GM21737 (cell line): ENCODE results near the gene SMARCA2.

Experiments used
- ATAC-seq: cut with Tn5 transposase; IDR thresholded peaks from one replicate; pipeline ENCODE4 v1.9.1; 2021; ENCODE audit warnings: mild to moderate bottlenecking, moderate library complexity; ENCODE audit not compliant: unreplicated experiment

SMARCA2 gene

GRCh38 chr9:2086971-2087370 is 71.8 kb downstream of the SMARCA2 start:
- ATAC-seq = no peak

- ATAC-seq = peak; percentile 89
Observed at GRCh38 chr9:2087500-2088313, 72.6 kb downstream of the SMARCA2 start.

- no peak for ATAC-seq
Observed at GRCh38 chr9:2093920-2094597, 78.9 kb downstream of the SMARCA2 start.

DNA sequence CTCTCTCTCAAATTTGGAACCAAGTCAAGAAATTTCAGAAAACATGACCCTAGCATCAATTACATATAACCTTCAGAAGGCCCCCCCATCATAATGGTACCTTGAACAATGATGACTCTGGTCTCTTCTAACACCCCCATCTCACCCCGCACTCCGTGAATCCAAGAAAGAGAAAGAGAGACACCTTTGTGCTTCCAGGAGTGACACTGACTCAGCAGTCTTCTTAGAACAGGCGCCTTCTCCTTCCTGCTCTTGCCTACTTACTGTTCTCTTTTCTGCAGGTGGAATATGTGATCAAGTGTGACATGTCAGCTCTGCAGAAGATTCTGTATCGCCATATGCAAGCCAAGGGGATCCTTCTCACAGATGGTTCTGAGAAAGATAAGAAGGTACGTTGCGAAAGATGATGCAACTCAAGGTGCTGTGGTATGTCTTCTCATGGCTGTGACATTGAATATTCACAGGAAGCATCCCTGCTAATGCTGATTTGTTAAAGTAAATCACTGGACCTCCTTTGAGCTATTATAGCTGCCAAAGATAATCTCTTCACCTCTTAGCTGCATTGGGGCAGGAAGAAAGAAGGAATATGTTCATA is 81.3 kb downstream of the SMARCA2 start:
- no peak for ATAC-seq

- ATAC-seq = no peak
Observed at GRCh38 chr9:2106666-2107065, 91.5 kb downstream of the SMARCA2 start.

GRCh38 chr9:2107906-2108451 is 92.8 kb downstream of the SMARCA2 start:
- ATAC-seq = no peak

GRCh38 chr9:2109069-2109650 is 94.0 kb downstream of the SMARCA2 start:
- ATAC-seq = no peak

DNA sequence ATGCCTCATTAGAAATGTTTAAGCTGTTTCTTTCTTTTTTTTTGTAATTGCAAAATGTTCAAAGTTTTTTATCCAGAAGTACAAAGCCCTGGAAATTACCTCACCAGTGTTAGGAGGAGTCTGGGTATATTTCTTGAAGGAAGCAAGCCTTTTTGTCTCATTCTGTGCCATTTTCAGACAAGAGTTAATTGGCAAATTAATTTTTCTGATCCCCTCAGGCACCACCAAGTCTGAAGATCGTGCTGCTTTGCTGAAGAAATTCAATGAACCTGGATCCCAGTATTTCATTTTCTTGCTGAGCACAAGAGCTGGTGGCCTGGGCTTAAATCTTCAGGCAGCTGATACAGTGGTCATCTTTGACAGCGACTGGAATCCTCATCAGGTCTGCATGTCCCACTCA is 94.9 kb downstream of the SMARCA2 start:
- no peak for ATAC-seq

DNA sequence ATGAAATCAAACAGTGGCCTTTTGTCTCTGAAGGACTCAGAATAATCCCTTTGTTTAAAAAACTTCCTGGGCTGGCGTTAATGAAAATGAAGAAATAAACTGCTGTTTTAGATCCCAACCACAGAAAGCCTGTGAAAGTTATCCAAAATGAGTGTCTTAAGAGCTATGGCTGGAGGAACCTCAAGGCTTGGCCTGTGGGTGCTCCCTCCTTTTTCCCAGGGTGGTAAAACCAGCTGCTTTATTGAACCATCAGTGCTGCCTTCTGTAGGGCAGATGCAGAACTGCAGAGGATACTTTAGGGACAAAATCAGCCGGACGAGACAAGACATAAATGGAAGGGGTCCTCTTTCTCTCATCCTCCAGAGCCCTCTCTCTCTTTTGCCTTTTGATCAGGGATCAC is 100.9 kb downstream of the SMARCA2 start:
- ATAC-seq = no peak

DNA sequence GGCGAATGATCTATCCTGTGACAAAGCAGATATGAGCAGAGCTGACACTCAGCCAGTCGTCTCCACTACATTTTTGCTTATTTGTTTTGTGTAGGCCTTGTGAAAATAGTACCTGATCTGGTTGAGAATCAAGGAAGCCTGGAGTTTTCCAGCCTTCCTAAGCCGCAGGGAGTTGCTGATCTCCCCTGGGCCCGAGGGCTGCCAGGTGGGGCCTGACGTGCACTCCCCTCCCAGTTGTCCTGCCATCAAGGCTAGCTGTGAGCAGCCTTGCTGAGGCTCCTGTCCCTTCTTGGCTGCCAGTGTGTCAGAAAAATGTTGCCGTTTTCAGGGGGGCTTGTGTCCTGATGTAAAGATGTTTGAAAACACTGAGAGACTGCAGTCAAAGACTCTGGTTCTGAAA is 102.4 kb downstream of the SMARCA2 start:
- ATAC-seq = no peak

- ATAC-seq = no peak
Observed at GRCh38 chr9:2119566-2119965, 104.4 kb downstream of the SMARCA2 start.

DNA sequence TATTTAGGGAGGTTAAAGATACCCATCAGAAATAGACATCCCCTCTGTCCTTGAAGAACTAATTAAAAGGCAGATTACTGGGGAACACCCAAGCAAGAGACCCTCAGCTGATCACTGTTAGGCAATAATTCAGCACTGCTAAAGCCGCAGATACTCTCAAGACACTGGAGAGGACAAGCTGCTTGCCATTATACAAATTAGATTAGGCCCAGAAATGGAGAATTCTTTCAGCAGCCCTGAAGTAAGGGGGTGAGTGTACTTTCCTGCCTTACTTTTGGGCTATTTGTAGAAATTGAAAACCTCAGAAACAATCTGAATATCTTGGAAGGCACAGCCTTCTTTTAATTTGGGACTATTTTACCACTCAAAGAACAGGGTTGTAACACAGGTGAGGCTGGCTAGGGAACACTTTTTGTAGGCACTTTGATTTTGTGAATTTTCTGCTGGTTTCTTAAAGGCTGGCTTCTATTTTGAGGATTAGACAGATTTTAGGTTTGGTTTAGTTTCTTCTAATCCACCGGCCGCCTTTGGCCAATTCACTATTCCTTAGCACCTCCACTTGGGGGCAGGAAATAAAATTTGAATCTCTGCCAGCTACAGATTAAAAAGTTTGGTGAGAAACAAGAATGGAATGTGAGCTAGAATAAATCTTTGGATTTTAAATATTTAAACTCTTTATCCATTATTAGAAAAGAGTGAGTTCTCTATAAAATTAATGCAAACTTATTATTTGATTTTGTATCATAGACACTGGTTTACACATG is 106.0 kb downstream of the SMARCA2 start:
- ATAC-seq = no peak

- no peak for ATAC-seq
Observed at GRCh38 chr9:2122299-2122698, 107.2 kb downstream of the SMARCA2 start.

GRCh38 chr9:2125906-2126305 is 110.8 kb downstream of the SMARCA2 start:
- ATAC-seq = peak; percentile 93

DNA sequence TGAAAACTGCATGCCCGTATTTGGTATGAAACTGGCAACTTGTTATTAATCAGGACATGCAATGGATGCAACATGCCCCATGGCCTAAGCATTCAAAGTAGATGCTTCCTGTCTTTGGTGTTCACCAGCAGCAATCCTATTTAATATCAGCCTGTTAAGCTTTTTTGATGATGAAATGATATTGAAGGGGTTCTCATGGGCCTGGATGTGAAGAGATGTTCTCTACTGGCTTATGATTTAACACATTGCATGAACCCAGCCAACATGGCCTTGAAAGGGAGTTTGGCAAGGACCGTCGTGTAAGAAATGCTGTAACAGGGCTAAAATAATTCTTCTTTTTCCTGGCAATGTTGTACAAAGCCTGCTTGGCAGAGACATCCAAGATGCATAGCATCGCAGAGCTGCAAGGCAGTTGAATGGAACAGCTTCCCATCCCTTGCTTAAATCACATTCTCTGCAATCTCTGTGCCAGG is 111.2 kb downstream of the SMARCA2 start:
- peak; percentile 11 for ATAC-seq

- no peak for ATAC-seq
Observed at GRCh38 chr9:2127486-2127885, 112.3 kb downstream of the SMARCA2 start.

DNA sequence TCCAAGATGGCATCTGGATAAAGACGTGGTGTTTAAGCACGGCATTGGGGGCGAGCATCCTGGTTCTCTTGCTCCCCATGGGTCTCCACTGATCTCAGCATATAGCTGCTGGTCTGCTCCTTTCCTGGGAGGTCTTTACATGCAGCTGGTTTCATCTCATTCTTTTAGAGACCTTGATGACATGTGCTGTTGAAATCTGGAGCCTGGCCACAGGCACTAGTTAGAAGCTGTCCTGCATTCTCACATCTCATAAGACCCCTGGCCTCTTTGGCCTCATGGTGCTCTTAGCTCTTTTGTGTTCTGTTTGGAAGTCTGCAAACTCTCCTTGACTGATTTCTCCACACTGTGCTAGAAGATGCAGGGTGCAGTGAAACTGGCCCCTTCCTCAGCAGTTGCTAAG is 113.0 kb downstream of the SMARCA2 start:
- no peak for ATAC-seq

GRCh38 chr9:2128618-2129017 is 113.5 kb downstream of the SMARCA2 start:
- ATAC-seq = no peak

DNA sequence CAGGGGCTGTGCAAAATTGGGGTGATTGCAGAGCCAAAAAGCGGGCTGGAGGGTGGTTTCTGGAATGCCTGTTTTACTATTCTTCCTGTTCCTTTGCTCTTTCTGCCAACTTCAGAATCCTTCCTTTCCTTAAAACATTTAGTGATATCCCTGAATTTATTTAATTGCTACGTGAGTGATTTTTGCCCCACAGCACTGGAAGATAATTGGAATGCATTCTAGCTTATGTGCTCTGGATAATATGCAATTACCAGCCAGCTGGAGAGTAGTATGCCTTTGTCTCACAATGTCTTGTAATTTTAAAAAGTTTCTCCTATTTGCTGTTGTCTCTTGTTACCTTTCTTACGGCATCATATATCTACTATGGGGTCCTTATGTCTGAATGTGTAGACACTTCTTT is 115.8 kb downstream of the SMARCA2 start:
- no peak for ATAC-seq

GRCh38 chr9:2132484-2133082 is 117.4 kb downstream of the SMARCA2 start:
- ATAC-seq = no peak
